Fibroblast of skin of left biceps (primary cell): Measurements from ENCODE around the gene WWOX.
A peak's percentile ranks its signal among the peaks of the same experiment; 100 is the strongest.
"Not testable (repeated sequence)": the region's sequence is repeated elsewhere in the genome, so short reads cannot be mapped to it uniquely, and the experiment has no call there.

ENCODE experiments used
- DNase-seq, 2 experiments: peaks; one replicate each; pipeline ENCODE4 v3.0.0-alpha.2; 2013; ENCODE audit warnings: low read depth in 2 of 2

The WWOX gene

GRCh38 chr16:78099271-78100111 lies at the start of gene WWOX:
Gene WWOX (plus strand): TSS chr16:78099654.
- DNase-seq = peak; percentile 96 to 97

GRCh38 chr16:78050734-78051400 lies 48.6 kb upstream of the WWOX start:
- DNase-seq = no peak

- DNase-seq = no peak
These were observed 41.5 kb upstream of the WWOX start for GRCh38 chr16:78057803-78058564.

- not testable (repeated sequence) for DNase-seq
These were observed 39.6 kb upstream of the WWOX start for GRCh38 chr16:78059806-78060205.

- DNase-seq = no peak
These were observed 39.2 kb upstream of the WWOX start for GRCh38 chr16:78060295-78060694.

- no peak for DNase-seq
These were observed 38.6 kb upstream of the WWOX start for GRCh38 chr16:78060809-78061208.

- DNase-seq = no peak
These were observed 34.1 kb upstream of the WWOX start for GRCh38 chr16:78065319-78065718.

GRCh38 chr16:78069913-78070312 lies 29.5 kb upstream of the WWOX start:
- DNase-seq = no peak

GRCh38 chr16:78072275-78072674 lies 27.2 kb upstream of the WWOX start:
- DNase-seq = no peak

GRCh38 chr16:78075800-78076199 lies 23.7 kb upstream of the WWOX start:
- no peak for DNase-seq

GRCh38 chr16:78081341-78081740 lies 18.1 kb upstream of the WWOX start:
- no peak for DNase-seq

GRCh38 chr16:78091419-78091818 lies 8.0 kb upstream of the WWOX start:
- DNase-seq = no peak

GRCh38 chr16:78092758-78093157 lies 6.7 kb upstream of the WWOX start:
- DNase-seq = no peak

- no peak for DNase-seq
These were observed 5.3 kb upstream of the WWOX start for GRCh38 chr16:78094166-78094565.

- DNase-seq = no peak
These were observed 4.5 kb upstream of the WWOX start for GRCh38 chr16:78094998-78095397.

GRCh38 chr16:78096386-78096785 lies 3.1 kb upstream of the WWOX start:
- DNase-seq = no peak

- DNase-seq = no peak
These were observed 1.9 kb upstream of the WWOX start for GRCh38 chr16:78097548-78097947.

GRCh38 chr16:78098087-78098486 lies 1.4 kb upstream of the WWOX start:
- DNase-seq = no peak

GRCh38 chr16:78098595-78099270 lies 721 bp upstream of the WWOX start:
- no peak for DNase-seq

GRCh38 chr16:78100112-78100467 lies 636 bp downstream of the WWOX start:
- DNase-seq = no peak

GRCh38 chr16:78102122-78102660 lies 2.7 kb downstream of the WWOX start:
- no peak for DNase-seq

GRCh38 chr16:78102865-78103264 lies 3.4 kb downstream of the WWOX start:
- DNase-seq = no peak
